Measurements from ENCODE around the gene MKRN2.

DNA sequence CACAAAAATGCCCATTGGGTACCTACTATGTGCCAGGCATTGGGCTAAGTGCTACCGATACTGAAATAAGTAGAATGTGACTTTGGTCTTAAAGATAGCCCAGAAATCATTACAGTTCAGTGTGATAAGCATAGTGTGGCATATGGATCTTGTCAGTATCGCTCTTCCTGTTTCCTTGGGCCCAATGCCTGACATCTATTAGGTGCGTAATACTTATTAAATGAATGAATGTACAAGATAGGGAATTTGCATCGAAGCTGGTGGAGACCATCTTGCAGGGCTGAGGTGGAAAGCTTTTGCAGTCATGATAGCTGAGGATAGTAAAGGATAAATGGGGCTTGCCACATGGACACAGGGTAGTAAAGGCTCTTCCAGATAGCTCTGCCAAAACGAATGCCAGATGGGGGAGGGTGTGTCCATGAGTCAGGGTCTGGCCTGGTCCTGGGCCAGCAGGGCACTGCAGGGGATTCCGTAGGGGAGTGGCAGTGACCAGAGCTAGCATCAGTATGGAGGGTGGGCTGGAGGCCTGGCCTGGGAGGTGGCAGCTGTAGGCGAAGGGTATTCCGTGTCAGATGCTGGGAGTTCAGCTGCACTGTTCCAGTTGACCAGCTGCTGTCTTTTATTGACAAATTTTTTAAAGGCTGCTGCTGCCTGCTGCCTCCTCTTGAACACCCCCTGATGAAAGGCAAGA lies 49.2 kb upstream of the MKRN2 start:
- TF ChIP-seq, protein P1, sequence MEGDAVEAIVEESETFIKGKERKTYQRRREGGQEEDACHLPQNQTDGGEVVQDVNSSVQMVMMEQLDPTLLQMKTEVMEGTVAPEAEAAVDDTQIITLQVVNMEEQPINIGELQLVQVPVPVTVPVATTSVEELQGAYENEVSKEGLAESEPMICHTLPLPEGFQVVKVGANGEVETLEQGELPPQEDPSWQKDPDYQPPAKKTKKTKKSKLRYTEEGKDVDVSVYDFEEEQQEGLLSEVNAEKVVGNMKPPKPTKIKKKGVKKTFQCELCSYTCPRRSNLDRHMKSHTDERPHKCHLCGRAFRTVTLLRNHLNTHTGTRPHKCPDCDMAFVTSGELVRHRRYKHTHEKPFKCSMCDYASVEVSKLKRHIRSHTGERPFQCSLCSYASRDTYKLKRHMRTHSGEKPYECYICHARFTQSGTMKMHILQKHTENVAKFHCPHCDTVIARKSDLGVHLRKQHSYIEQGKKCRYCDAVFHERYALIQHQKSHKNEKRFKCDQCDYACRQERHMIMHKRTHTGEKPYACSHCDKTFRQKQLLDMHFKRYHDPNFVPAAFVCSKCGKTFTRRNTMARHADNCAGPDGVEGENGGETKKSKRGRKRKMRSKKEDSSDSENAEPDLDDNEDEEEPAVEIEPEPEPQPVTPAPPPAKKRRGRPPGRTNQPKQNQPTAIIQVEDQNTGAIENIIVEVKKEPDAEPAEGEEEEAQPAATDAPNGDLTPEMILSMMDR (conservative IDR thresholded peaks at IDR 0.05), result no peak
- no peak for TF ChIP-seq ZFX (IDR thresholded peaks at IDR 0.05)
